Muscle layer of duodenum (tissue), 2 donors: ENCODE measurements around the gene ANOS1.

ENCODE experiments used
- H3K27ac ChIP-seq: one replicate; pipeline ENCODE4 v1.7.0; 2013; ENCODE audit warnings: mild to moderate bottlenecking, low read length
- H3K27me3 ChIP-seq: one replicate; pipeline ENCODE4 v1.7.0; 2013; ENCODE audit warnings: low read depth, mild to moderate bottlenecking, control low read depth, low read length
- H3K36me3 ChIP-seq, 2 donors: one replicate each; pipeline ENCODE4 v1.7.0; 2013; ENCODE audit warnings: low read length in 2 of 2, control low read depth in 1 of 2, mild to moderate bottlenecking in 1 of 2; ENCODE audit not compliant: insufficient read depth in 2 of 2, control insufficient read depth in 1 of 2
- H3K4me1 ChIP-seq, 2 donors: one replicate each; pipeline ENCODE4 v1.7.0; 2013; ENCODE audit warnings: low read length in 2 of 2, mild to moderate bottlenecking in 2 of 2, control low read depth in 1 of 2, moderate library complexity in 1 of 2; ENCODE audit not compliant: insufficient read depth in 2 of 2, control insufficient read depth in 1 of 2
- H3K4me3 ChIP-seq, 2 donors: one replicate each; pipeline ENCODE4 v1.7.0; 2013; ENCODE audit warnings: low read length in 2 of 2, low read depth in 1 of 2, mild to moderate bottlenecking in 1 of 2
- H3K9me3 ChIP-seq, 2 donors: one replicate each; pipeline ENCODE4 v1.7.0; 2013; ENCODE audit warnings: low read length in 2 of 2, control low read depth in 1 of 2, mild to moderate bottlenecking in 1 of 2; ENCODE audit not compliant: control insufficient read depth in 1 of 2
- donor health status: healthy.

Gene ANOS1

GRCh38 chrX:8663325-8663724 is 68.6 kb downstream of the ANOS1 start:
- no peaks in the 10 kb centered on the region for H3K4me1 ChIP-seq
- H3K36me3 ChIP-seq = no peaks in the 10 kb centered on the region
- no peaks in the 10 kb centered on the region for H3K27me3 ChIP-seq
- no peak overlapping the region for H3K4me3 ChIP-seq
- no peak overlapping the region for H3K27ac ChIP-seq
- no peaks in the 10 kb centered on the region for H3K9me3 ChIP-seq

GRCh38 chrX:8657883-8658282 is 74.1 kb downstream of the ANOS1 start:
- Histone ChIP-seq H3K4me1 (no peaks in the 10 kb centered on the region), H3K27me3 (no peaks in the 10 kb centered on the region), H3K9me3 (no peaks in the 10 kb centered on the region), H3K4me3 (no peak overlapping the region), H3K36me3 (no peaks in the 10 kb centered on the region), H3K27ac (no peak overlapping the region)

GRCh38 chrX:8653956-8654355 is 78.0 kb downstream of the ANOS1 start:
- Histone ChIP-seq H3K27ac (no peak overlapping the region), H3K4me1 (no peaks in the 10 kb centered on the region), H3K36me3 (no peaks in the 10 kb centered on the region), H3K9me3 (no peaks in the 10 kb centered on the region), H3K4me3 (no peak overlapping the region), H3K27me3 (no peaks in the 10 kb centered on the region)

DNA sequence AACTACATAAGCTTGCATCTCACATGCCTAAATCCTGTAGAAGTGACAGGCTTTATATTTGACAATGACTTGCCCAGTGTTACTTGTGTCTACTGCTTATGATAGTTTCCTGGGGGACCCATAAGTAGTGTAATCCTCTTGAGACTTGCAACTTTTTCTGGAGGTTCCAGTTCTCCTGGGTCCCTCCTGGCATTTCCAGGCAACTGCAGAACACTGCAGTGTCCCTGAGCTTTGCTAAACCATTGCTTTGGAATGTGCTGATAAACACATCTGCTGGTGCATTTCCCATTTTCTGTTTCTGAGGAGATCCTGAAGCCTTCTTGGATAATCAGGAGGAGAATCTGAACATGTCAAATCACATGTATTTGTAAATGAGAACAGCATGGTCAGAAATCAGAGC is 82.0 kb downstream of the ANOS1 start:
- Histone ChIP-seq H3K4me3 (no peak overlapping the region), H3K27me3 (no peaks in the 10 kb centered on the region), H3K36me3 (no peaks in the 10 kb centered on the region), H3K27ac (no peak overlapping the region), H3K4me1 (no peaks in the 10 kb centered on the region), H3K9me3 (no peaks in the 10 kb centered on the region)

GRCh38 chrX:8647176-8647575 is 84.8 kb downstream of the ANOS1 start:
- H3K9me3 ChIP-seq = no peaks in the 10 kb centered on the region
- no peaks in the 10 kb centered on the region for H3K27me3 ChIP-seq
- H3K36me3 ChIP-seq = no peaks in the 10 kb centered on the region
- H3K4me3 ChIP-seq = no peak overlapping the region
- H3K4me1 ChIP-seq = no peaks in the 10 kb centered on the region
- no peak overlapping the region for H3K27ac ChIP-seq

DNA sequence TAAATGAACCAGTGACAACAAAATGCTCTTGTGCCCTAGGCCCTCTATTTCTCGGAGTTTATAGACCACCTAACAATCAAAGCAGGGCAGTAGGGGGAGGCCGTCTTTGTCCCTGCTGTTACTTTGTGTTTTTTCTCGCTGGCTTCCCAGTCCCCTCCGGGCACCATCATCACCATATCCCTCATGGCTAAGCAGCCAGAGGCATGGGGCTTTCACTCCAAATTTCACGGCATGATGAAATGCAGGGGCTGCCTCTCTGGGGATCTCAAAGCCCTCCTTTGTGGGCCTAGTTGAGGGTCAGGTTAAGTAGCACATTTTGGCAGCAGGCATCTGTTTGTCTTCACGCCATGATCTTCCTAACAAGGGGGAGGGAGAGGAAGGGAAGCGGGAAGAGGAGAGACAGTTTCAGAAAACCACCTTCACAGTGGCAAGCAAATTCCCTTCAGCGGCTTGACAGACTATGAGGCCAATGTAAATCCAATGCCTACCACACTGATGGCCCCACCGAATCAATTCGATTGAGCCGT is 91.9 kb downstream of the ANOS1 start:
- H3K27ac ChIP-seq = no peak overlapping the region
- H3K36me3 ChIP-seq = no peaks in the 10 kb centered on the region
- no peaks in the 10 kb centered on the region for H3K9me3 ChIP-seq
- H3K4me3 ChIP-seq = no peak overlapping the region
- H3K4me1 ChIP-seq = no peaks in the 10 kb centered on the region
- H3K27me3 ChIP-seq = no peaks in the 10 kb centered on the region

- no peaks in the 10 kb centered on the region for H3K9me3 ChIP-seq
- no peaks in the 10 kb centered on the region for H3K27me3 ChIP-seq
- H3K4me1 ChIP-seq = no peaks in the 10 kb centered on the region
- no peaks in the 10 kb centered on the region for H3K36me3 ChIP-seq
- no peak overlapping the region for H3K4me3 ChIP-seq
- H3K27ac ChIP-seq = no peak overlapping the region
Measured at GRCh38 chrX:8636497-8636896, 95.4 kb downstream of the ANOS1 start.

DNA sequence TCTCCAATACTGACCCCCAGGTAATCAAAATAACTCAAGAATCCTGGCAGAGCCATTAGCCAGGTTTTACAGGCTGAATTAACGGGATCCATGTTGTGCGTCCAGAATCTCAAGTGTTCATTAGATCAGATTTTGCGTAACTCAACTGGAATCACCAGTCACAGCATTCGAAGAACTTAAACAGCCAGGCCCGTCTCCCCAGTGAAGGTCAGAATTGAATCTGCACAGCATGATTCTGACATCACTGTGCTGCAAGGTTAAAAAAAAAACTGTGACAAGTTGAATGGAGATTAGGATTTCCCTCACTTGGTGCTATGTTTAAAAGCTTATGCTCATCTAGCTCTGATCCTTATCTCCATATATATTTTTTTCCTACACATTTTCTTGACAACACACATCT is 96.1 kb downstream of the ANOS1 start:
- H3K4me1 ChIP-seq = no peaks in the 10 kb centered on the region
- no peaks in the 10 kb centered on the region for H3K9me3 ChIP-seq
- H3K27ac ChIP-seq = no peak overlapping the region
- no peaks in the 10 kb centered on the region for H3K27me3 ChIP-seq
- no peak overlapping the region for H3K4me3 ChIP-seq
- no peaks in the 10 kb centered on the region for H3K36me3 ChIP-seq

DNA sequence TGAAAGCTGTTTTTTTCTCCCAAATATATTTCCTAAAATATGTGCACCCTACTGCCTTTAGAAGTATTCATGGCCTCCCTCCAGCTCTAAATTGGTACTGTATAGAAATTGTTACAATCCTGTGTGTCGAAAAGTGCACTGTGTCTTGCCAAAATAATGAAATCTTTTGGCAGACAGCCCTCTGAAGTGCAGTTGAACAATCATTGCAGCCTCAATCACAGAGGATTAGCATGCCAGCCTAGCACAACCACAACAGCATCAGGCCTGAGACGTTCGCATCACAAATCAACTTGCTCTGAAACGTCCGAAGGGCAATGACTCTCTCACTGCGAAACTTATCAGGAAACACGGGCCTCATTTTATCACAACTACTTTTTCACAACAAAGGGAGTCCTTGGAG is 99.0 kb downstream of the ANOS1 start:
- no peaks in the 10 kb centered on the region for H3K36me3 ChIP-seq
- no peak overlapping the region for H3K27ac ChIP-seq
- H3K27me3 ChIP-seq = no peaks in the 10 kb centered on the region
- H3K9me3 ChIP-seq = no peaks in the 10 kb centered on the region
- H3K4me1 ChIP-seq = no peaks in the 10 kb centered on the region
- no peak overlapping the region for H3K4me3 ChIP-seq

DNA sequence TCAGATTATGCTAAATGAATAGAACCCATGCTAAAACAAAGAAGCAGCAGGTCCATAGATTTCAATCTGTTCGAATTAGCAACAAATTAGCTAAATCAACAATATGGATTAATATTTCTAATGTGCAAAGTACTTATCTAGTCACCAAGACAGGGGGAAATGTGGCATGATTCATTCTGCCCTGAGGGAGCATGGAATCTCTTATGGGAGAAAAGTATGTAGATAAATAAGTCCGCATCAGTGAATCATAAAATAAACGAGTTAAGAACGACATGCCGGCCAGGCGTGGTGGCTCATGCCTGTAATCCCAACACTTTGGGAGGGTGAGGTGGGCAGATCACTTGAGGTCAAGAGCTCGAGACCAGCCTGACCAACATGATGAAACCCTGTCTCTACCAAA is 102.1 kb downstream of the ANOS1 start:
- Histone ChIP-seq H3K27me3 (no peaks in the 10 kb centered on the region), H3K36me3 (no peaks in the 10 kb centered on the region), H3K4me3 (no peak overlapping the region), H3K4me1 (no peaks in the 10 kb centered on the region), H3K9me3 (no peaks in the 10 kb centered on the region), H3K27ac (no peak overlapping the region)

DNA sequence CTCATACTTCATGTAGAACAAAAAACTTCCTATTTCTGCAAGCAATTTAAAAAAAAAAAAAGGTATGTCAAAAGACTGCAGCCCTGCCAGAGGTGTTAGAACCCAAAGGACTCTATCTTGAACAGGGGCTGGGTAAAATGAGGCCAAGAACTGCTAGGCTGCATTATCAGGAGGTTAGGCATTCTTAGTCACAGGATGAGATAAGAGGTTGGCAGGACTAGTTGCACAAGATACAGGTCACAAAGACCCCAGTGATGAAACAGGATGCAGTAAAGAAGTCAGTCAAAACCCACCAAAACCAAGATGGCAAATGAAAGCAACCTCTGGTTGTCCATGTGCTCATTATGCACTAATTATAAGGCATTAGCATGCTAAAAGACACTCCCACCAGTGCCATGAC is 104.1 kb downstream of the ANOS1 start:
- Histone ChIP-seq H3K27ac (no peak overlapping the region), H3K36me3 (no peaks in the 10 kb centered on the region), H3K9me3 (no peaks in the 10 kb centered on the region), H3K27me3 (no peaks in the 10 kb centered on the region), H3K4me1 (no peaks in the 10 kb centered on the region), H3K4me3 (no peak overlapping the region)

DNA sequence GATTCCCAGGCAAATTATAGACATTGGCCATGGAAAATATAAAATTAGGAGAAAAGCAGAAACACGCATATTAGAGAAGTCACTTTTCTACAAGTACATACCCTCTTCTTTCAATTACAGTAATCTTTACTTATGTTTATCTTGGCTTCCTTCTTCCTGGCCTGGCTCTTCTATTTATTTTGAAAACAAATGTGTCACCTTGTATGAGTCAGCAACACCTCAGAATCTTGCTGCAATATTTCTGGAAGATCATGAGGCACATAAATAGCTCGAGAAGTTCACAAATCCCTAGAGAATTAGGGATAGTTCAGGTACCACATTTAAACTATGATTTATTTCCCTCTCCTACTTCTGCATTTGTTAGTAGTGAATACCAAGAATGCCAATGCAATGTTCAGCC is 124.6 kb downstream of the ANOS1 start:
- no peaks in the 10 kb centered on the region for H3K36me3 ChIP-seq
- H3K4me3 ChIP-seq = no peak overlapping the region
- no peaks in the 10 kb centered on the region for H3K27me3 ChIP-seq

More for the DNA sequence above, 124.6 kb downstream of the ANOS1 start:
- H3K4me1 ChIP-seq = no peaks in the 10 kb centered on the region
- peaks cover 0 to 5% of the 10 kb centered on the region in 2 donors for H3K9me3 ChIP-seq
- H3K27ac ChIP-seq = no peak overlapping the region
